IMR-90 (cell line): ENCODE data around the gene TMPRSS7. TPM values are rescaled to one million over a fixed set of nuclear protein-coding genes. Genes with fewer than 3 reads are reported as not detected.

Experiments
- ATAC-seq: fragments of 200-7000 bp; cut with Tn5 transposase; 2 replicates; pipeline ENCODE4 v1.9.1; 2020; ENCODE audit warnings: low read depth, mild to moderate bottlenecking, moderate library complexity
- BruUV-seq: library from RNA; stranded (reverse); fragments of 400-500 nt; replicated peaks from 2 replicates; lab custom pipeline; 2021; lab: Mats Ljungman, UMichigan
- CTCF ChIA-PET: fragments of 300-600 bp; formaldehyde crosslinking; extraction: SDS; loops from one replicate; lab custom pipeline; 2021; ENCODE audit warnings: antibody characterized with exemption; lab: Yijun Ruan, JAX
- POLR2A ChIA-PET: fragments of 300-600 bp; sonication (Branson Sonifier 250); formaldehyde crosslinking; loops from one replicate; lab custom pipeline; 2022; ENCODE audit warnings: antibody characterized with exemption; ENCODE audit not compliant: unreplicated experiment; lab: Charles Lee
- DNase-seq: peaks from one replicate; pipeline ENCODE4 v3.0.0; 2013
- H2AFZ ChIP-seq: replicated peaks from 2 replicates; pipeline ENCODE3; 2013; ENCODE audit warnings: low read length, mild to moderate bottlenecking; ENCODE audit not compliant: poor library complexity
- H2AK5ac ChIP-seq: 2 replicates; pipeline ENCODE4 v1.6.1; 2013; ENCODE audit warnings: low read depth, low read length, inconsistent platforms
- H2AK9ac ChIP-seq: replicated peaks from 2 replicates; pipeline ENCODE3; 2013; ENCODE audit warnings: mild to moderate bottlenecking, low read depth, low read length, moderate library complexity; ENCODE audit not compliant: poor library complexity
- H2BK120ac ChIP-seq: 2 replicates; pipeline ENCODE4 v1.6.1; 2013; ENCODE audit warnings: low read depth, low read length, inconsistent platforms
- H2BK15ac ChIP-seq: 3 replicates; pipeline ENCODE4 v1.6.1; 2013; ENCODE audit warnings: low read depth, low read length, inconsistent platforms
- H2BK20ac ChIP-seq: 2 replicates; pipeline ENCODE4 v1.6.1; 2013; ENCODE audit warnings: low read depth, mild to moderate bottlenecking, inconsistent platforms, low read length, moderate library complexity
- H2BK5ac ChIP-seq: 2 replicates; pipeline ENCODE4 v1.6.1; 2013; ENCODE audit warnings: mild to moderate bottlenecking, low read depth, low read length, inconsistent platforms; ENCODE audit not compliant: poor library complexity, severe bottlenecking
- H3K14ac ChIP-seq: replicated peaks from 2 replicates; pipeline ENCODE4 v1.6.1; 2013; ENCODE audit warnings: low read depth, low read length, inconsistent platforms
- H3K18ac ChIP-seq: 2 replicates; pipeline ENCODE4 v1.6.1; 2013; ENCODE audit warnings: low read depth, low read length, control low read depth
- H3K23ac ChIP-seq: 2 replicates; pipeline ENCODE4 v1.6.1; 2013; ENCODE audit warnings: low read depth, low read length, inconsistent platforms
- H3K27ac ChIP-seq: 2 replicates; pipeline ENCODE4 v1.5.1; 2013; ENCODE audit warnings: mild to moderate bottlenecking, control low read depth, low read length; ENCODE audit not compliant: insufficient read depth
- H3K27me3 ChIP-seq: 2 replicates; pipeline ENCODE4 v1.6.1; 2013; ENCODE audit warnings: low read length; ENCODE audit not compliant: control insufficient read depth, insufficient read depth
- H3K36me3 ChIP-seq: 2 replicates; pipeline ENCODE4 v1.6.1; 2013; ENCODE audit warnings: low read length, mixed read lengths; ENCODE audit not compliant: control insufficient read depth, insufficient read depth
- H3K4ac ChIP-seq: 2 replicates; pipeline ENCODE4 v1.6.1; 2013; ENCODE audit warnings: low read depth, low read length, inconsistent platforms
- H3K4me1 ChIP-seq: 2 replicates; pipeline ENCODE4 v1.6.1; 2013; ENCODE audit warnings: low read length, mixed read lengths; ENCODE audit not compliant: control insufficient read depth, insufficient read depth
- H3K4me2 ChIP-seq: 2 replicates; pipeline ENCODE4 v1.6.1; 2013; ENCODE audit warnings: low read depth, mild to moderate bottlenecking, control low read depth, low read length, moderate library complexity
- H3K4me3 ChIP-seq: 2 replicates; pipeline ENCODE4 v1.5.1; 2013; ENCODE audit warnings: low read depth, mild to moderate bottlenecking, control low read depth, low read length, moderate library complexity; ENCODE audit not compliant: insufficient read depth
- H3K56ac ChIP-seq: 2 replicates; pipeline ENCODE4 v1.6.1; 2013; ENCODE audit warnings: low read length, inconsistent platforms; ENCODE audit not compliant: insufficient read depth; ENCODE audit errors: extremely low read depth
- H3K79me1 ChIP-seq, 2 experiments: 2 replicates each; pipeline ENCODE4 v1.6.1; 2013; ENCODE audit warnings: low read length in 2 of 2, inconsistent platforms in 1 of 2, low read depth in 1 of 2
- H3K9ac ChIP-seq: 2 replicates; pipeline ENCODE4 v1.6.1; 2013; ENCODE audit warnings: low read depth, low read length, control low read depth
- H3K9me1 ChIP-seq: 2 replicates; pipeline ENCODE4 v1.6.1; 2013; ENCODE audit warnings: low read length, inconsistent platforms; ENCODE audit not compliant: insufficient read depth
- H3K9me3 ChIP-seq: 2 replicates; pipeline ENCODE4 v1.6.1; 2013; ENCODE audit warnings: low read length; ENCODE audit not compliant: control insufficient read depth, insufficient read depth
- H4K20me1 ChIP-seq: 2 replicates; pipeline ENCODE4 v1.6.1; 2013; ENCODE audit warnings: low read length, inconsistent platforms; ENCODE audit not compliant: insufficient read depth
- H4K5ac ChIP-seq: 2 replicates; pipeline ENCODE4 v1.6.1; 2013; ENCODE audit warnings: mild to moderate bottlenecking, low read depth, low read length, control low read depth
- H4K8ac ChIP-seq, 2 experiments: 2 replicates each; pipeline ENCODE4 v1.6.1; 2013; ENCODE audit warnings: low read depth in 2 of 2, low read length in 2 of 2, control low read depth in 1 of 2, inconsistent platforms in 1 of 2
- H4K91ac ChIP-seq: 2 replicates; pipeline ENCODE4 v1.6.1; 2013; ENCODE audit warnings: low read depth, low read length, inconsistent platforms; ENCODE audit not compliant: insufficient read depth
- BHLHE40 ChIP-seq: fragments of 150-350 bp; IDR thresholded peaks from 2 replicates; pipeline ENCODE4 v1.6.1; 2016; ENCODE audit warnings: mild to moderate bottlenecking, low read depth, low read length
- CEBPB ChIP-seq: IDR thresholded peaks from 2 replicates; pipeline ENCODE4 v1.6.1; 2012; ENCODE audit warnings: low read depth, low read length, improper control_type of control experiment
- CHD1 ChIP-seq: IDR thresholded peaks from 2 replicates; pipeline ENCODE4 v1.6.1; 2012; ENCODE audit warnings: low read depth, low read length, improper control_type of control experiment
- CTCF ChIP-seq: conservative IDR thresholded peaks from 2 replicates; pipeline ENCODE4 v1.5.1; 2012; ENCODE audit warnings: mild to moderate bottlenecking, low read depth, low read length, improper control_type of control experiment
- FOS ChIP-seq: fragments of 150-350 bp; IDR thresholded peaks from 2 replicates; pipeline ENCODE4 v1.6.1; 2016; ENCODE audit warnings: low read depth, low read length
- MAFK ChIP-seq: IDR thresholded peaks from 2 replicates; pipeline ENCODE4 v1.6.1; 2012; ENCODE audit warnings: low read depth, low read length, improper control_type of control experiment
- MAZ ChIP-seq: IDR thresholded peaks from 2 replicates; pipeline ENCODE4 v1.6.1; 2012; ENCODE audit warnings: low read depth, mild to moderate bottlenecking, low read length, improper control_type of control experiment, moderate library complexity, borderline replicate concordance
- MXI1 ChIP-seq: IDR thresholded peaks from 2 replicates; pipeline ENCODE4 v1.6.1; 2012; ENCODE audit warnings: low read depth, mild to moderate bottlenecking, low read length, moderate library complexity, borderline replicate concordance
- NFE2L2 ChIP-seq: fragments of 150-350 bp; IDR thresholded peaks from 2 replicates; pipeline ENCODE4 v1.6.1; 2016; ENCODE audit warnings: low read depth, mild to moderate bottlenecking, low read length
- POLR2A ChIP-seq: IDR thresholded peaks from 2 replicates; pipeline ENCODE4 v1.6.1; 2012; ENCODE audit warnings: mild to moderate bottlenecking, low read depth, low read length
- RAD21 ChIP-seq: IDR thresholded peaks from 2 replicates; pipeline ENCODE4 v1.6.1; 2012; ENCODE audit warnings: low read length, improper control_type of control experiment
- RCOR1 ChIP-seq: IDR thresholded peaks from 2 replicates; pipeline ENCODE4 v1.6.1; 2012; ENCODE audit warnings: mild to moderate bottlenecking, low read length, improper control_type of control experiment; ENCODE audit not compliant: insufficient replicate concordance
- RFX5 ChIP-seq: IDR thresholded peaks from 2 replicates; pipeline ENCODE4 v1.8.0; 2012; ENCODE audit warnings: low read depth, mild to moderate bottlenecking, low read length, moderate library complexity
- SMC3 ChIP-seq: fragments of 150-350 bp; IDR thresholded peaks from 2 replicates; pipeline ENCODE4 v1.6.1; 2016; ENCODE audit warnings: low read depth, mild to moderate bottlenecking, antibody characterized with exemption, low read length, moderate library complexity
- WGBS, 2 experiments: methylation state at CpG; one replicate each; pipeline versions ENCODE4 v1.1.5 to v1.1.7; 2013; ENCODE audit warnings: missing lambda C conversion rate in 2 of 2; ENCODE audit not compliant: insufficient read length in 1 of 2; ENCODE audit errors: extremely low coverage in 2 of 2; 5-methylcytosine and 5-hydroxymethylcytosine counted together
- dilution Hi-C: fragments of 300-500 bp; cut with HindIII; formaldehyde crosslinking; loops from one replicate; pipeline ENCODE4 v1.14.3; 2018; ENCODE audit warnings: low sequenced_read_pairs; ENCODE audit not compliant: unreplicated experiment
- in situ Hi-C: fragments of 300-500 bp; cut with MboI; formaldehyde crosslinking; loops from 3 replicates; pipeline ENCODE4 v1.14.3; 2019; ENCODE audit warnings: low sequenced_read_pairs, inconsistent platforms, mixed read lengths
- intact Hi-C: fragments of 100-400 bp; cut with micrococcal nuclease; formaldehyde crosslinking; loops from 2 replicates; pipeline ENCODE4 v1.10.0; 2022
- polyA plus RNA-seq, 3 experiments: library from polyadenylated mRNA; depleted of rRNA; stranded (reverse); fragments of >200 nt; gene quantifications; 2 replicates each; pipeline ENCODE4 v1.2.3, GENCODE V29; 2012; ENCODE audit warnings: low replicate concordance in 1 of 3
- total RNA-seq: library from RNA; depleted of rRNA; stranded (reverse); fragments of >200 nt; gene quantifications from 2 replicates; pipeline ENCODE4 v1.2.3, GENCODE V29; 2012
- TF ChIP-seq, protein P1 (sequence below): fragments of 150-350 bp; IDR thresholded peaks from 2 replicates; pipeline ENCODE4 v1.6.1; 2017; ENCODE audit warnings: mild to moderate bottlenecking, antibody characterized with exemption, low read length, low read depth
- TF ChIP-seq, protein P2 (sequence below): fragments of 150-350 bp; IDR thresholded peaks from 2 replicates; pipeline ENCODE4 v1.6.1; 2016; ENCODE audit warnings: low read depth, mild to moderate bottlenecking, low read length, moderate library complexity, borderline replicate concordance

The TMPRSS7 gene
- total and polyA plus RNA-seq, 2 of the 4 experiments (the other 2 are of a cell fraction), result 0.07 TPM; not detected in 1

GRCh38 chr3:111986800-111987199 lies 47.7 kb upstream of the TMPRSS7 start:
- no peak overlapping the region for H3K23ac ChIP-seq
- H4K5ac ChIP-seq, result no peak overlapping the region
- no peak overlapping the region for H2BK15ac ChIP-seq
- no CpG with 5 or more reads among the region's 3 CpGs for WGBS, 2 experiments
- ChIA-PET POLR2A (no interaction called here), CTCF (no interaction called here)
- no peak overlapping the region for H3K56ac ChIP-seq
- peaks cover 8% of the 10 kb centered on the region; the same call in 1 of the 2 replicates for H4K20me1 ChIP-seq
- no peak overlapping the region for H4K91ac ChIP-seq
- no peak overlapping the region for H3K27ac ChIP-seq
- no peak overlapping the region for H2BK5ac ChIP-seq
- no TSS peak for BruUV-seq
- H2AK9ac ChIP-seq, result no peak overlapping the region
- no peak overlapping the region for H3K18ac ChIP-seq
- H3K27me3 ChIP-seq, result no peaks in the 10 kb centered on the region
- no peak overlapping the region for H2AK5ac ChIP-seq
- TF ChIP-seq RFX5 (no peak), RCOR1 (no peak), MAFK (no peak), CEBPB (no peak), RAD21 (no peak), CHD1 (no peak), MAZ (no peak), MXI1 (no peak), POLR2A (no peak), BHLHE40 (no peak), SMC3 (no peak), NFE2L2 (no peak), CTCF (no peak), FOS (no peak)
- TF ChIP-seq, protein P1, sequence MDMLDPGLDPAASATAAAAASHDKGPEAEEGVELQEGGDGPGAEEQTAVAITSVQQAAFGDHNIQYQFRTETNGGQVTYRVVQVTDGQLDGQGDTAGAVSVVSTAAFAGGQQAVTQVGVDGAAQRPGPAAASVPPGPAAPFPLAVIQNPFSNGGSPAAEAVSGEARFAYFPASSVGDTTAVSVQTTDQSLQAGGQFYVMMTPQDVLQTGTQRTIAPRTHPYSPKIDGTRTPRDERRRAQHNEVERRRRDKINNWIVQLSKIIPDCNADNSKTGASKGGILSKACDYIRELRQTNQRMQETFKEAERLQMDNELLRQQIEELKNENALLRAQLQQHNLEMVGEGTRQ, result no peak
- TF ChIP-seq, protein P2, sequence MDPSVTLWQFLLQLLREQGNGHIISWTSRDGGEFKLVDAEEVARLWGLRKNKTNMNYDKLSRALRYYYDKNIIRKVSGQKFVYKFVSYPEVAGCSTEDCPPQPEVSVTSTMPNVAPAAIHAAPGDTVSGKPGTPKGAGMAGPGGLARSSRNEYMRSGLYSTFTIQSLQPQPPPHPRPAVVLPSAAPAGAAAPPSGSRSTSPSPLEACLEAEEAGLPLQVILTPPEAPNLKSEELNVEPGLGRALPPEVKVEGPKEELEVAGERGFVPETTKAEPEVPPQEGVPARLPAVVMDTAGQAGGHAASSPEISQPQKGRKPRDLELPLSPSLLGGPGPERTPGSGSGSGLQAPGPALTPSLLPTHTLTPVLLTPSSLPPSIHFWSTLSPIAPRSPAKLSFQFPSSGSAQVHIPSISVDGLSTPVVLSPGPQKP, result no peak
- H2AFZ ChIP-seq, result no peak overlapping the region
- intact Hi-C loops, result no loop called here
- H3K4me2 ChIP-seq, result no peak overlapping the region
- H3K36me3 ChIP-seq, result peaks cover 10% of the 10 kb centered on the region
- dilution Hi-C loops, result no loop called here
- no peak overlapping the region for H3K4ac ChIP-seq
- H3K79me1 ChIP-seq, result peaks cover 12 to 16% of the 10 kb centered on the region in 2 experiments
- 0 out of 2 replicates have a peak, but pooled peaks cover 2% of the 10 kb centered on the region for H3K9me1 ChIP-seq
- H2BK120ac ChIP-seq, result no peak overlapping the region
- H3K14ac ChIP-seq, result no peak overlapping the region
- H3K9me3 ChIP-seq, result no peaks in the 10 kb centered on the region
- no peak for ATAC-seq
- H4K8ac ChIP-seq, result no peak overlapping the region
- no peak overlapping the region for H3K4me3 ChIP-seq
- H3K4me1 ChIP-seq, result no peaks in the 10 kb centered on the region
- no peak overlapping the region for H3K9ac ChIP-seq
- in situ Hi-C loops, result no loop called here
- DNase-seq, result no peak
- H2BK20ac ChIP-seq, result no peak overlapping the region
